Measurements from ENCODE around the gene HES4. TPM values are rescaled to one million over a fixed set of nuclear protein-coding genes. Genes with fewer than 3 reads are reported as not detected.

The HES4 gene
- total and polyA plus RNA-seq, 2 of the 13 experiments (the other 11 are each of a cell fraction or from before 2014, with no cell fraction given): 8.8 to 10.6 TPM

DNA sequence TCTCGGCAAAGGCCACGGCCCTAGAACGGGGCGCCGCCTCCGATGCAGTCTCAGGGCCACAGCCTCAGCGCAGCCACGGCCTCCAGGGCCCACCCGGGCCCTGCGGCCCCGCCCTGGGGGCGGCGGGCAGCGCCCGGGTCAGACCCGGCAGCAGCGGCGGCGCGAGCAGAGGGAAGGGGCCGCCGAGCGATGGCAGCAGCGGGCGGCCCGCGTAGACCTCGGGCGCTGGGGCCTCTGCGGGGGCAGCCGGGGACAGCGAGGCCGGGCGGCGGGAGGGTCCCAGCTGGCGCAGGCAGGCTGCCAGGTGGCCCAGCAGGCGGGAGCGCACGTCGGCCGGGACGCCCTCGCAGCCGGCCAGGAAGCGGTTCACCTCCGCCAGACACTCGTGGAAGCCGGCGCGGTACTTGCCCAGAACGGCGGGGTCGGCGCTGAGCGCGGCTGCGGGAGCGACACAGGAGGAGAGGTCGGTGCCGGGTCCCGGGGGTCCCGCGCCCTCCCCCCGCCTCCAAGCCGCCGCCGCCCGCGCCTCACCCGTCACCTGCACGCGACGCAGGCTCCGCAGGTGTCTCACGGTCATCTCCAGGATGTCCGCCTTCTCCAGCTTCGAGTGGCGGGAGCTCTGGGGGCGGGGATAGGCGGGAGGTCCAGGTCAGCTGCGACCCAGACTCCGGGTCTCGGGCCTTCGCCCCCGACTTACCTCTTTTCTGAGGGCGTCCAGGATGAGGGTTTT is 737 bp downstream of the HES4 start (continued):
- 0 out of 2 replicates have a peak, but pooled peaks have one; percentile 27 for TF ChIP-seq ARNT2 (CRISPR knock-in tag; IDR thresholded peaks at IDR 0.05; ENCODE audit: low read depth)
- TF ChIP-seq KDM3A (CRISPR knock-in tag; IDR thresholded peaks at IDR 0.05; ENCODE audit: low read depth): 0 out of 2 replicates have a peak, but pooled peaks have one; percentile 14
- peak; percentile 12; the same call in 1 of the 2 replicates for TF ChIP-seq RBFOX2 (IDR thresholded peaks at IDR 0.05; ENCODE audit: low read depth, low read length)
- TF ChIP-seq, protein P1, sequence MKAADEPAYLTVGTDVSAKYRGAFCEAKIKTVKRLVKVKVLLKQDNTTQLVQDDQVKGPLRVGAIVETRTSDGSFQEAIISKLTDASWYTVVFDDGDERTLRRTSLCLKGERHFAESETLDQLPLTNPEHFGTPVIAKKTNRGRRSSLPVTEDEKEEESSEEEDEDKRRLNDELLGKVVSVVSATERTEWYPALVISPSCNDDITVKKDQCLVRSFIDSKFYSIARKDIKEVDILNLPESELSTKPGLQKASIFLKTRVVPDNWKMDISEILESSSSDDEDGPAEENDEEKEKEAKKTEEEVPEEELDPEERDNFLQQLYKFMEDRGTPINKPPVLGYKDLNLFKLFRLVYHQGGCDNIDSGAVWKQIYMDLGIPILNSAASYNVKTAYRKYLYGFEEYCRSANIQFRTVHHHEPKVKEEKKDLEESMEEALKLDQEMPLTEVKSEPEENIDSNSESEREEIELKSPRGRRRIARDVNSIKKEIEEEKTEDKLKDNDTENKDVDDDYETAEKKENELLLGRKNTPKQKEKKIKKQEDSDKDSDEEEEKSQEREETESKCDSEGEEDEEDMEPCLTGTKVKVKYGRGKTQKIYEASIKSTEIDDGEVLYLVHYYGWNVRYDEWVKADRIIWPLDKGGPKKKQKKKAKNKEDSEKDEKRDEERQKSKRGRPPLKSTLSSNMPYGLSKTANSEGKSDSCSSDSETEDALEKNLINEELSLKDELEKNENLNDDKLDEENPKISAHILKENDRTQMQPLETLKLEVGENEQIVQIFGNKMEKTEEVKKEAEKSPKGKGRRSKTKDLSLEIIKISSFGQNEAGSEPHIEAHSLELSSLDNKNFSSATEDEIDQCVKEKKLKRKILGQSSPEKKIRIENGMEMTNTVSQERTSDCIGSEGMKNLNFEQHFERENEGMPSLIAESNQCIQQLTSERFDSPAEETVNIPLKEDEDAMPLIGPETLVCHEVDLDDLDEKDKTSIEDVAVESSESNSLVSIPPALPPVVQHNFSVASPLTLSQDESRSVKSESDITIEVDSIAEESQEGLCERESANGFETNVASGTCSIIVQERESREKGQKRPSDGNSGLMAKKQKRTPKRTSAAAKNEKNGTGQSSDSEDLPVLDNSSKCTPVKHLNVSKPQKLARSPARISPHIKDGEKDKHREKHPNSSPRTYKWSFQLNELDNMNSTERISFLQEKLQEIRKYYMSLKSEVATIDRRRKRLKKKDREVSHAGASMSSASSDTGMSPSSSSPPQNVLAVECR (CRISPR knock-in tag; IDR thresholded peaks at IDR 0.05; ENCODE audit: borderline replicate concordance): peak; percentile 53; the same call in 1 of the 2 replicates
- TF ChIP-seq FIP1L1 (IDR thresholded peaks at IDR 0.05; ENCODE audit: borderline replicate concordance, insufficient read depth, low read depth, low read length): 0 out of 2 replicates have a peak, but pooled peaks have one; percentile 10
- peak; percentile 31 for TF ChIP-seq HNRNPLL (IDR thresholded peaks at IDR 0.05; ENCODE audit: low read depth, low read length, poor library complexity, severe bottlenecking)
- no peak for TF ChIP-seq ZNF766 (CRISPR knock-in tag; IDR thresholded peaks at IDR 0.05; ENCODE audit: borderline replicate concordance)
- TF ChIP-seq MAFG (CRISPR knock-in tag; IDR thresholded peaks at IDR 0.05): 0 out of 2 replicates have a peak, but pooled peaks have one; percentile 19
- peak; percentile 36; the same call in 1 of the 2 replicates for TF ChIP-seq ZNF501 (CRISPR knock-in tag; IDR thresholded peaks at IDR 0.05)
- 0 out of 2 replicates have a peak, but pooled peaks have one; percentile 20 for TF ChIP-seq MED13 (CRISPR knock-in tag; IDR thresholded peaks at IDR 0.05)
- peak; percentile 57; the same call in 1 of the 2 replicates for TF ChIP-seq RNF2 (conservative IDR thresholded peaks at IDR 0.05; ENCODE audit: low read depth)
- TF ChIP-seq TOPORS (CRISPR knock-in tag; IDR thresholded peaks at IDR 0.05): peak; percentile 18
- TF ChIP-seq, protein P2, sequence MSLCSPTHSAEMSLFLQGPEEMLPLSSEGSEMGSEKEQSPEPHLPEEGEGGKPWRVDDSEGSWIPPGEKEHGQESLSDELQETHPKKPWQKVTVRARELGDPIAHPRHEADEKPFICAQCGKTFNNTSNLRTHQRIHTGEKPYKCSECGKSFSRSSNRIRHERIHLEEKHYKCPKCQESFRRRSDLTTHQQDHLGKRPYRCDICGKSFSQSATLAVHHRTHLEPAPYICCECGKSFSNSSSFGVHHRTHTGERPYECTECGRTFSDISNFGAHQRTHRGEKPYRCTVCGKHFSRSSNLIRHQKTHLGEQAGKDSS (CRISPR knock-in tag; IDR thresholded peaks at IDR 0.05; ENCODE audit: borderline replicate concordance, low read depth): peak; percentile 27; the same call in 1 of the 2 replicates
- TF ChIP-seq ZNF547 (CRISPR knock-in tag; IDR thresholded peaks at IDR 0.05): peak; percentile 32; the same call in 1 of the 2 replicates
- TF ChIP-seq ZNF350 (CRISPR knock-in tag; IDR thresholded peaks at IDR 0.05; ENCODE audit: borderline replicate concordance, low read depth): 0 out of 2 replicates have a peak, but pooled peaks have one; percentile 21
- no peak for TF ChIP-seq KMT2B (CRISPR knock-in tag; IDR thresholded peaks at IDR 0.05)
- 0 out of 2 replicates have a peak, but pooled peaks have one; percentile 4 for TF ChIP-seq ZNF709 (CRISPR knock-in tag; IDR thresholded peaks at IDR 0.05)
- no peak for TF ChIP-seq ZNF530 (CRISPR knock-in tag; IDR thresholded peaks at IDR 0.05; ENCODE audit: low read depth)
- peak; percentile 19; the same call in 1 of the 2 replicates for TF ChIP-seq HOXA9 (CRISPR knock-in tag; IDR thresholded peaks at IDR 0.05; ENCODE audit: borderline replicate concordance)
- TF ChIP-seq POLR2A (IDR thresholded peaks at IDR 0.05; ENCODE audit: insufficient read depth in 1 of 2, low read depth in 2 of 2, low read length in 2 of 2): no peak
- peak; percentile 71 for TF ChIP-seq ZNF777 (CRISPR knock-in tag; IDR thresholded peaks at IDR 0.05)
- peak; percentile 52; the same call in 1 of the 2 replicates for TF ChIP-seq ATF7-NPFF (CRISPR knock-in tag; IDR thresholded peaks at IDR 0.05; ENCODE audit: low read depth)

Measured in HepG2 (cell line).